ENCODE data around the gene CYP2S1.

DNA sequence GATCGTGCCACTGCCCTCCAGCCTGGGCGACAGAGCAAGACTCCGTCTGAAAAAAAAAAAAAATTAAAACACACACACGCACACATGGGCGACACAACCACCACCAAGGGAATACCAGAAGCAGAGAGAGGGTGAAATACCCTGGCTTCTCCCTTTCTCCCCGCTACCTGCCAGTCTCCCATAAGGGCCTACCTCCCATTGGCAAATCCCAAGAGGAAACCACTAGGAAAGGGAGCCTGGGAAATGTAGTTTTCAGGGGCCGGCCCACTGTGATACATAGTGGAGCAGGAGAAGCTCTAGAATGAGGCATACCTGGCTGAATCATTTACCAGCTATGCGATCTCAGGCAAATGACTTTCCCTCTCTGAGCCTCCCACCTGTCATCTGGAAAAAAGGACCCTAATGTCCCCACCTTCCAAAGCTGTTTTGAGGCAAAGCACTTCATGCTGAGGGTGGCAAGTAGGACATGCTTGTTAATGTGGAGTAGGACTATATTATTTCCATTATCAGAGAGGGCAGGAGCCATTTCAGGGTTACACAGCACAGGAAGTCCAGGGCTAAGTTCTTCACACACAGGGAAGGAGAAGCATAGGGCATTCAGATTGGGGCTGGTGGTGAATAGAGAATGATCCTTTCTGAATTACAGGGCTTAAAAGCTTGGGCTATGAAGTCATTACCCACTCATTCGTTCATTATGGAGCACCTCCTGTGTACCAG is 56.8 kb downstream of the CYP2S1 start:
- TF ChIP-seq, protein P1, sequence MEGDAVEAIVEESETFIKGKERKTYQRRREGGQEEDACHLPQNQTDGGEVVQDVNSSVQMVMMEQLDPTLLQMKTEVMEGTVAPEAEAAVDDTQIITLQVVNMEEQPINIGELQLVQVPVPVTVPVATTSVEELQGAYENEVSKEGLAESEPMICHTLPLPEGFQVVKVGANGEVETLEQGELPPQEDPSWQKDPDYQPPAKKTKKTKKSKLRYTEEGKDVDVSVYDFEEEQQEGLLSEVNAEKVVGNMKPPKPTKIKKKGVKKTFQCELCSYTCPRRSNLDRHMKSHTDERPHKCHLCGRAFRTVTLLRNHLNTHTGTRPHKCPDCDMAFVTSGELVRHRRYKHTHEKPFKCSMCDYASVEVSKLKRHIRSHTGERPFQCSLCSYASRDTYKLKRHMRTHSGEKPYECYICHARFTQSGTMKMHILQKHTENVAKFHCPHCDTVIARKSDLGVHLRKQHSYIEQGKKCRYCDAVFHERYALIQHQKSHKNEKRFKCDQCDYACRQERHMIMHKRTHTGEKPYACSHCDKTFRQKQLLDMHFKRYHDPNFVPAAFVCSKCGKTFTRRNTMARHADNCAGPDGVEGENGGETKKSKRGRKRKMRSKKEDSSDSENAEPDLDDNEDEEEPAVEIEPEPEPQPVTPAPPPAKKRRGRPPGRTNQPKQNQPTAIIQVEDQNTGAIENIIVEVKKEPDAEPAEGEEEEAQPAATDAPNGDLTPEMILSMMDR (IDR thresholded peaks at IDR 0.05; ENCODE audit: poor library complexity, severe bottlenecking) = no peak
- no peak for TF ChIP-seq EP300 (conservative IDR thresholded peaks at IDR 0.05; ENCODE audit: poor library complexity, severe bottlenecking)
- no peak for TF ChIP-seq POLR2AphosphoS5 (IDR thresholded peaks at IDR 0.05)
- TF ChIP-seq, protein P2, sequence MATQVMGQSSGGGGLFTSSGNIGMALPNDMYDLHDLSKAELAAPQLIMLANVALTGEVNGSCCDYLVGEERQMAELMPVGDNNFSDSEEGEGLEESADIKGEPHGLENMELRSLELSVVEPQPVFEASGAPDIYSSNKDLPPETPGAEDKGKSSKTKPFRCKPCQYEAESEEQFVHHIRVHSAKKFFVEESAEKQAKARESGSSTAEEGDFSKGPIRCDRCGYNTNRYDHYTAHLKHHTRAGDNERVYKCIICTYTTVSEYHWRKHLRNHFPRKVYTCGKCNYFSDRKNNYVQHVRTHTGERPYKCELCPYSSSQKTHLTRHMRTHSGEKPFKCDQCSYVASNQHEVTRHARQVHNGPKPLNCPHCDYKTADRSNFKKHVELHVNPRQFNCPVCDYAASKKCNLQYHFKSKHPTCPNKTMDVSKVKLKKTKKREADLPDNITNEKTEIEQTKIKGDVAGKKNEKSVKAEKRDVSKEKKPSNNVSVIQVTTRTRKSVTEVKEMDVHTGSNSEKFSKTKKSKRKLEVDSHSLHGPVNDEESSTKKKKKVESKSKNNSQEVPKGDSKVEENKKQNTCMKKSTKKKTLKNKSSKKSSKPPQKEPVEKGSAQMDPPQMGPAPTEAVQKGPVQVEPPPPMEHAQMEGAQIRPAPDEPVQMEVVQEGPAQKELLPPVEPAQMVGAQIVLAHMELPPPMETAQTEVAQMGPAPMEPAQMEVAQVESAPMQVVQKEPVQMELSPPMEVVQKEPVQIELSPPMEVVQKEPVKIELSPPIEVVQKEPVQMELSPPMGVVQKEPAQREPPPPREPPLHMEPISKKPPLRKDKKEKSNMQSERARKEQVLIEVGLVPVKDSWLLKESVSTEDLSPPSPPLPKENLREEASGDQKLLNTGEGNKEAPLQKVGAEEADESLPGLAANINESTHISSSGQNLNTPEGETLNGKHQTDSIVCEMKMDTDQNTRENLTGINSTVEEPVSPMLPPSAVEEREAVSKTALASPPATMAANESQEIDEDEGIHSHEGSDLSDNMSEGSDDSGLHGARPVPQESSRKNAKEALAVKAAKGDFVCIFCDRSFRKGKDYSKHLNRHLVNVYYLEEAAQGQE (IDR thresholded peaks at IDR 0.05; ENCODE audit: borderline replicate concordance) = no peak
- TF ChIP-seq MXI1 (conservative IDR thresholded peaks at IDR 0.05; ENCODE audit: poor library complexity, severe bottlenecking) = no peak
- no peak for TF ChIP-seq RAD21 (conservative IDR thresholded peaks at IDR 0.05)

All from neural cell (in vitro differentiated cells).